Hepatocyte (in vitro differentiated cells): ENCODE data around the gene SLC4A8. TPM values are rescaled to one million over a fixed set of nuclear protein-coding genes. Genes with fewer than 3 reads are reported as not detected.
A peak's percentile ranks its signal among the peaks of the same experiment; 100 is the strongest.

ENCODE experiments used
- DNase-seq: peaks from one replicate; pipeline ENCODE4 v3.0.0-alpha.2; 2016; ENCODE audit warnings: low spot score
- H2AFZ ChIP-seq: fragments of 200-600 bp; sonication (generic); 2 replicates; pipeline ENCODE4 v1.6.0; 2016; ENCODE audit warnings: antibody characterized with exemption, mild to moderate bottlenecking
- H3K27ac ChIP-seq: fragments of 200-600 bp; sonication (generic); 2 replicates; pipeline ENCODE4 v1.5.1; 2016; ENCODE audit warnings: mild to moderate bottlenecking
- H3K27me3 ChIP-seq: fragments of 200-600 bp; sonication (generic); 2 replicates; pipeline ENCODE4 v1.6.1; 2016
- H3K36me3 ChIP-seq: fragments of 200-600 bp; sonication (generic); replicated peaks from 2 replicates; pipeline ENCODE4 v1.5.1; 2016; ENCODE audit warnings: low read depth; ENCODE audit not compliant: insufficient read depth
- H3K4me1 ChIP-seq: fragments of 200-600 bp; sonication (generic); 2 replicates; pipeline ENCODE4 v1.5.1; 2016; ENCODE audit warnings: mild to moderate bottlenecking, moderate library complexity; ENCODE audit not compliant: insufficient read depth
- H3K4me2 ChIP-seq: fragments of 200-600 bp; sonication (generic); 2 replicates; pipeline ENCODE4 v1.6.0; 2016
- H3K4me3 ChIP-seq: fragments of 200-600 bp; sonication (generic); 2 replicates; pipeline ENCODE4 v1.5.1; 2016; ENCODE audit warnings: mild to moderate bottlenecking
- H3K79me2 ChIP-seq: fragments of 200-600 bp; sonication (generic); 2 replicates; pipeline ENCODE4 v1.6.0; 2017; ENCODE audit warnings: mild to moderate bottlenecking
- H3K9me2 ChIP-seq: fragments of 200-600 bp; sonication (generic); replicated peaks from 2 replicates; pipeline ENCODE4 v1.6.0; 2017; ENCODE audit warnings: mild to moderate bottlenecking; ENCODE audit not compliant: insufficient read depth
- H3K9me3 ChIP-seq: fragments of 200-600 bp; sonication (generic); 2 replicates; pipeline ENCODE4 v1.5.1; 2016; ENCODE audit warnings: low read depth, mild to moderate bottlenecking
- H4K20me1 ChIP-seq: fragments of 200-600 bp; sonication (generic); 2 replicates; pipeline ENCODE4 v1.6.0; 2016; ENCODE audit warnings: mild to moderate bottlenecking; ENCODE audit not compliant: insufficient read depth, poor library complexity, severe bottlenecking
- CTCF ChIP-seq: fragments of 200-600 bp; sonication (generic); IDR thresholded peaks from 2 replicates; pipeline ENCODE4 v1.5.1; 2016; ENCODE audit warnings: antibody characterized with exemption, mild to moderate bottlenecking; ENCODE audit not compliant: poor library complexity
- EZH2 ChIP-seq: fragments of 200-600 bp; sonication (generic); IDR thresholded peaks from 2 replicates; pipeline ENCODE4 v1.6.1; 2016; ENCODE audit warnings: antibody characterized with exemption, mild to moderate bottlenecking, borderline replicate concordance
- EZH2phosphoT487 ChIP-seq: fragments of 200-600 bp; sonication (generic); IDR thresholded peaks from one replicate; pipeline ENCODE4 v1.6.1; 2018; ENCODE audit warnings: antibody characterized with exemption, mild to moderate bottlenecking, low read depth, moderate library complexity; ENCODE audit not compliant: unreplicated experiment, severe bottlenecking
- whole genome bisulfite sequencing: methylation state at CpG from one replicate; pipeline ENCODE4 v1.1.6; 2016; ENCODE audit warnings: low lambda C conversion rate; ENCODE audit errors: missing lambda C conversion rate; 5-methylcytosine and 5-hydroxymethylcytosine counted together
- polyA plus RNA-seq: library from polyadenylated mRNA; unstranded; fragments of >200 nt; fragmentation: Nextera tagmentation; extraction: Ambion mirVana; gene quantifications from 2 replicates; pipeline ENCODE4 v1.2.1, GENCODE V29; 2016
- total RNA-seq: library from RNA; depleted of rRNA; stranded (reverse); fragments of >200 nt; gene quantifications from 2 replicates; pipeline ENCODE4 v1.2.3, GENCODE V29; 2014

Gene SLC4A8
- total and polyA plus RNA-seq, 2 experiments from 2014 or later: 14.9 to 18.0 TPM

GRCh38 chr12:51392556-51393237 lies 31.9 kb upstream of the SLC4A8 start:
- peak; percentile 68 for DNase-seq
- 25% methylated on average over 20 of the region's 22 CpGs for WGBS

GRCh38 chr12:51393676-51394545 lies 30.7 kb upstream of the SLC4A8 start:
- TF ChIP-seq EZH2 (no peak), CTCF (no peak), EZH2phosphoT487 (no peak)
- Histone ChIP-seq H2AFZ (no peak overlapping the region), H3K79me2 (no peaks in the 10 kb centered on the region), H3K36me3 (no peaks in the 10 kb centered on the region), H3K4me1 (peaks cover 22% of the 10 kb centered on the region), H4K20me1 (no peaks in the 10 kb centered on the region), H3K9me3 (no peaks in the 10 kb centered on the region), H3K27me3 (no peaks in the 10 kb centered on the region), H3K27ac (no peak overlapping the region), H3K4me2 (no peak overlapping the region), H3K9me2 (no peaks in the 10 kb centered on the region), H3K4me3 (no peak overlapping the region)
- WGBS: 89% methylated on average over 14 of the region's 14 CpGs
- no peak for DNase-seq

More at GRCh38 chr12:51392556-51393237, 31.9 kb upstream of the SLC4A8 start:
- Histone ChIP-seq H3K4me1 (peaks cover 19% of the 10 kb centered on the region), H3K9me2 (no peaks in the 10 kb centered on the region), H3K27ac (peak overlapping the region; percentile 67), H3K27me3 (no peaks in the 10 kb centered on the region), H3K4me3 (no peak overlapping the region), H3K4me2 (peak overlapping the region; percentile 96), H3K9me3 (no peaks in the 10 kb centered on the region), H4K20me1 (no peaks in the 10 kb centered on the region), H3K79me2 (no peaks in the 10 kb centered on the region), H3K36me3 (no peaks in the 10 kb centered on the region), H2AFZ (peak overlapping the region; percentile 5)
- TF ChIP-seq CTCF (no peak), EZH2phosphoT487 (no peak), EZH2 (no peak)

GRCh38 chr12:51395283-51396230 lies 29.1 kb upstream of the SLC4A8 start:
- no peak overlapping the region for H2AFZ ChIP-seq
- WGBS: 65% methylated on average over 7 of the region's 8 CpGs

More at GRCh38 chr12:51395283-51396230, 29.1 kb upstream of the SLC4A8 start:
- Histone ChIP-seq H3K79me2 (no peaks in the 10 kb centered on the region), H3K9me2 (no peaks in the 10 kb centered on the region), H3K4me2 (no peak overlapping the region), H4K20me1 (no peaks in the 10 kb centered on the region), H3K4me1 (peaks cover 26% of the 10 kb centered on the region), H3K36me3 (no peaks in the 10 kb centered on the region), H3K27me3 (no peaks in the 10 kb centered on the region), H3K9me3 (no peaks in the 10 kb centered on the region), H3K4me3 (no peak overlapping the region), H3K27ac (no peak overlapping the region)
- DNase-seq: no peak
- TF ChIP-seq EZH2phosphoT487: no peak
- no peak for TF ChIP-seq EZH2
- TF ChIP-seq CTCF: no peak
